OCI-LY7 (cell line): Measurements from ENCODE around the gene C1QL2.

ENCODE experiments used
- EZH2phosphoT487 ChIP-seq: fragments of 200-600 bp; sonication (generic); IDR thresholded peaks from 2 replicates; pipeline ENCODE4 v1.6.1; 2018; ENCODE audit warnings: low read depth, borderline replicate concordance, mild to moderate bottlenecking, mixed run types, antibody characterized with exemption, low read length, moderate library complexity, mixed read lengths
- TF ChIP-seq, protein P1 (sequence below): fragments of 200-600 bp; sonication (generic); conservative IDR thresholded peaks from 2 replicates; pipeline ENCODE4 v1.5.1; 2014; ENCODE audit warnings: mild to moderate bottlenecking, antibody characterized with exemption, low read length, moderate library complexity, mixed read lengths

DNA sequence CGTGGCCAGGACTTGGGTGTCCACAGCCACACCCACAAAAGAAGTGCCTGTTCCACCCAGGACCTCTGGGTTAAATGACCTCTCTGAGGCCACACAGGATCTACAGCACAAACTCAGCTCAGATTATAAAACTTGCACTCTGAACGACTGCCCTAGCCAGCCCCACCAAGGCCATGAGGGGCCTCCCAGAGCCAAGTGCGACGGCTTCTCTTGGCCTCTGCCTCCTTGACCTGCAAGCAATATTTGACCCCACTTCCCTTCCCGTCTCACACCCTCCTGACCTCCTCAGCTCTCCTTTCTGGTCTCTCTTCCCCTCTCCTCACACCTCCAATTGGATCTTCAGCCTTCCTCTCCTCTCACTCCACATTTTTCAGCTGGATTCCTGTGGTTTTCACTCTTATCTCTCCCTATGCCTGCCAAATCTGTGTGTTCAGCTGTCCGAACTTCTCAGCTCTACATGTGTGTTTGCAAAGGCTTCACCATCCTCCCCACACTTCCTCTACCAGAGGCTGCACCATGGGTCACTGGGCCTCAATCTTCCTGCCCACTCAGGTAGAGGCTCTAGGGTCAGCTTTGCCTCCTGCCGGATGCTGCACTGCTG, 39.8 kb upstream of the C1QL2 start:
- TF ChIP-seq, protein P1, sequence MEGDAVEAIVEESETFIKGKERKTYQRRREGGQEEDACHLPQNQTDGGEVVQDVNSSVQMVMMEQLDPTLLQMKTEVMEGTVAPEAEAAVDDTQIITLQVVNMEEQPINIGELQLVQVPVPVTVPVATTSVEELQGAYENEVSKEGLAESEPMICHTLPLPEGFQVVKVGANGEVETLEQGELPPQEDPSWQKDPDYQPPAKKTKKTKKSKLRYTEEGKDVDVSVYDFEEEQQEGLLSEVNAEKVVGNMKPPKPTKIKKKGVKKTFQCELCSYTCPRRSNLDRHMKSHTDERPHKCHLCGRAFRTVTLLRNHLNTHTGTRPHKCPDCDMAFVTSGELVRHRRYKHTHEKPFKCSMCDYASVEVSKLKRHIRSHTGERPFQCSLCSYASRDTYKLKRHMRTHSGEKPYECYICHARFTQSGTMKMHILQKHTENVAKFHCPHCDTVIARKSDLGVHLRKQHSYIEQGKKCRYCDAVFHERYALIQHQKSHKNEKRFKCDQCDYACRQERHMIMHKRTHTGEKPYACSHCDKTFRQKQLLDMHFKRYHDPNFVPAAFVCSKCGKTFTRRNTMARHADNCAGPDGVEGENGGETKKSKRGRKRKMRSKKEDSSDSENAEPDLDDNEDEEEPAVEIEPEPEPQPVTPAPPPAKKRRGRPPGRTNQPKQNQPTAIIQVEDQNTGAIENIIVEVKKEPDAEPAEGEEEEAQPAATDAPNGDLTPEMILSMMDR: no peak
- TF ChIP-seq EZH2phosphoT487: no peak
